B cell (primary cell): ENCODE results near the gene OR6M1. TPM values are rescaled to one million over a fixed set of nuclear protein-coding genes. Genes with fewer than 3 reads are reported as not detected.

Source experiments
- ATAC-seq: fragments of 200-7000 bp; cut with Tn5 transposase; one replicate; pipeline ENCODE4 v1.10.0; 2021; ENCODE audit warnings: low read depth, mild to moderate bottlenecking, moderate number of reproducible peaks, moderate library complexity
- CTCF ChIA-PET: fragments of 350-600 bp; sonication (Branson Sonifier 250); formaldehyde crosslinking; loops from one replicate; lab custom pipeline; 2021; ENCODE audit warnings: antibody characterized with exemption, inconsistent platforms; lab: Charles Lee
- POLR2A ChIA-PET: fragments of 350-600 bp; sonication (Branson Sonifier 250); formaldehyde crosslinking; loops from one replicate; lab custom pipeline; 2021; ENCODE audit warnings: antibody characterized with exemption; lab: Charles Lee
- DNase-seq: peaks from one replicate; pipeline ENCODE4 v3.0.0; 2013
- H2AFZ ChIP-seq: 2 replicates; pipeline ENCODE4 v1.6.1; 2012; ENCODE audit warnings: mild to moderate bottlenecking, low read depth, low read length; ENCODE audit not compliant: insufficient read depth, poor library complexity, severe bottlenecking
- H3K27ac ChIP-seq, 2 donors: 1 replicate in 1 of 2; 2 replicates in 1 of 2; pipeline ENCODE4 v1.5.1; 2012 to 2013; ENCODE audit warnings: low read length in 2 of 2, mild to moderate bottlenecking in 2 of 2, moderate library complexity in 1 of 2
- H3K27me3 ChIP-seq, 4 experiments: fragments of 200-600 bp in 1 of 4; sonication (generic) in 1 of 4; replicated peaks in 1 of 4; 1 replicate in 2 of 4; 2 replicates in 2 of 4; pipeline versions ENCODE4 v1.6.1 to v1.7.0; 2013 to 2016; ENCODE audit warnings: low read length in 3 of 4, mild to moderate bottlenecking in 2 of 4, mixed read lengths in 1 of 4, moderate library complexity in 1 of 4; ENCODE audit not compliant: insufficient read depth in 4 of 4, control insufficient read depth in 3 of 4; ENCODE audit errors: control extremely low read depth in 1 of 4
- H3K36me3 ChIP-seq, 2 experiments: replicated peaks in 1 of 2; 1 replicate in 1 of 2; 2 replicates in 1 of 2; pipeline versions ENCODE4 v1.6.1 to v1.7.1; 2013; ENCODE audit warnings: low read length in 1 of 2; ENCODE audit not compliant: insufficient read depth in 2 of 2, control insufficient read depth in 1 of 2; ENCODE audit errors: control extremely low read depth in 1 of 2, extremely low read depth in 1 of 2
- H3K4me1 ChIP-seq, 2 donors: fragments of 200-600 bp in 1 of 2; sonication (generic) in 1 of 2; 1 replicate in 1 of 2; 2 replicates in 1 of 2; pipeline versions ENCODE4 v1.5.1 to v1.6.1; 2013 to 2017; ENCODE audit warnings: low read length in 2 of 2; ENCODE audit not compliant: control insufficient read depth in 2 of 2, insufficient read depth in 2 of 2
- H3K4me2 ChIP-seq: replicated peaks from 2 replicates; pipeline ENCODE3; 2012; ENCODE audit warnings: mild to moderate bottlenecking, low read depth, low read length; ENCODE audit not compliant: poor library complexity, severe bottlenecking
- H3K4me3 ChIP-seq, 5 experiments: fragments of 200-600 bp in 1 of 5; sonication (generic) in 1 of 5; 1 replicate in 3 of 5; 2 replicates in 2 of 5; pipeline versions ENCODE4 v1.5.1 to v1.7.0; 2011 to 2016; ENCODE audit warnings: low read length in 4 of 5, mild to moderate bottlenecking in 4 of 5, low read depth in 2 of 5, control low read depth in 1 of 5, moderate library complexity in 1 of 5; ENCODE audit not compliant: insufficient read depth in 1 of 5; ENCODE audit errors: control extremely low read depth in 1 of 5, extremely low read depth in 1 of 5
- H3K79me2 ChIP-seq: fragments of 200-600 bp; sonication (generic); one replicate; pipeline ENCODE4 v1.6.0; 2016; ENCODE audit warnings: low read length; ENCODE audit not compliant: control insufficient read depth, insufficient read depth
- H3K9ac ChIP-seq: fragments of 200-600 bp; sonication (generic); 2 replicates; pipeline ENCODE4 v1.6.1; 2017; ENCODE audit warnings: mild to moderate bottlenecking, low read length, moderate library complexity
- H3K9me3 ChIP-seq, 3 donors: one replicate each; pipeline versions ENCODE4 v1.6.1 to v1.7.1; 2013; ENCODE audit warnings: low read length in 2 of 3; ENCODE audit not compliant: control insufficient read depth in 2 of 3, insufficient read depth in 1 of 3; ENCODE audit errors: control extremely low read depth in 1 of 3
- H4K20me1 ChIP-seq: 2 replicates; pipeline ENCODE4 v1.6.0; 2012; ENCODE audit warnings: mild to moderate bottlenecking, low read length; ENCODE audit not compliant: insufficient read depth, control insufficient read depth, poor library complexity, severe bottlenecking
- H3K27ac Mint-ChIP-seq: one replicate; pipeline ENCODE4 v1.8.0; 2021; ENCODE audit warnings: mixed read lengths
- H3K27me3 Mint-ChIP-seq: one replicate; pipeline ENCODE4 v1.8.0; 2021; ENCODE audit warnings: mixed read lengths
- H3K4me1 Mint-ChIP-seq: one replicate; pipeline ENCODE4 v1.8.0; 2021; ENCODE audit warnings: mixed read lengths
- H3K4me3 Mint-ChIP-seq: one replicate; pipeline ENCODE4 v1.8.0; 2021; ENCODE audit warnings: mixed read lengths
- H3K9me3 Mint-ChIP-seq: one replicate; pipeline ENCODE4 v1.8.0; 2022; ENCODE audit warnings: mixed read lengths; ENCODE audit not compliant: insufficient read depth
- EZH2 ChIP-seq: IDR thresholded peaks from 2 replicates; pipeline ENCODE4 v1.6.1; 2012; ENCODE audit warnings: borderline replicate concordance, low read depth, mild to moderate bottlenecking, moderate library complexity, low read length; ENCODE audit not compliant: insufficient read depth, poor library complexity, severe bottlenecking
- WGBS: methylation state at CpG from one replicate; pipeline ENCODE4 v1.1.5; 2013; ENCODE audit warnings: missing lambda C conversion rate; ENCODE audit not compliant: insufficient coverage; 5-methylcytosine and 5-hydroxymethylcytosine counted together
- intact Hi-C: fragments of 100-400 bp; cut with micrococcal nuclease; formaldehyde crosslinking; loops from one replicate; pipeline ENCODE4 v1.10.0; 2022
- polyA plus RNA-seq: library from polyadenylated mRNA; depleted of rRNA; stranded (reverse); fragments of >200 nt; gene quantifications from 2 replicates; pipeline ENCODE4 v1.2.3, GENCODE V29; 2012
- total RNA-seq, 2 donors: library from RNA; stranded (reverse); fragments of 120-200 nt in 1 of 2; gene quantifications; 1 replicate in 1 of 2; 2 replicates in 1 of 2; pipeline versions ENCODE4 v1.2.3 to v1.2.4, GENCODE V29; 2013 to 2022
- TF ChIP-seq, protein P1 (sequence below): fragments of 200-600 bp; IDR thresholded peaks from one replicate; pipeline ENCODE4 v1.8.0; 2022; ENCODE audit warnings: antibody characterized with exemption, mild to moderate bottlenecking

The OR6M1 gene
- total and polyA plus RNA-seq, 2 donors (not counting 1 experiment from before 2014, with no cell fraction given): not detected

GRCh38 chr11:123852321-123852720, 46.2 kb upstream of the OR6M1 start:
- H3K4me1 Mint-ChIP-seq: no peaks in the 10 kb centered on the region
- CTCF ChIA-PET: no interaction called here

DNA sequence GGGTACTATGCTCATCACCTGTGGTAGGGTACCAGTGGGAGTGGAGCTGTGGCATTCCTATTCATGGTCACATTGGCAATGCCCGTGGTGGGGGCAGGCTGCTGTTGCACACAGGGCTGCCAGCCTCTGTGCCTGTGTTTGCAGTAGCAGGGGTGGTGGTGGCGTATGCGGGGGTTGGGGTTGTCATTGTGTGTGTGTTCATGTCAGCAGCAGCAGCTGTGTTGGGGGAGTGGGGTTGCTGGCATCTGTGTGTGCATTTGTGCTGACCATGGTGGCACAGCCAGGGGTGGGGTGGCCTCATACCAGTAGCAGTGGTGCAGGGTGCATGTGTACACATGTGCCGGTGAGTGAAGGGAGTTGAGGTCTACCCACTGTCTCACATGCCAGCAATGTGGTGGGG, 45.0 kb upstream of the OR6M1 start:
- Histone ChIP-seq H3K4me3 (no peak overlapping the region), H3K27me3 (no peaks in the 10 kb centered on the region), H3K79me2 (no peaks in the 10 kb centered on the region), H3K4me1 (no peaks in the 10 kb centered on the region), H3K9me3 (peaks cover 0 to 11% (median 0%) of the 10 kb centered on the region in 3 donors), H3K4me2 (no peak overlapping the region), H4K20me1 (no peaks in the 10 kb centered on the region), H3K27ac (no peak overlapping the region), H3K36me3 (no peaks in the 10 kb centered on the region), H3K9ac (no peak overlapping the region), H2AFZ (no peak overlapping the region)
- ChIA-PET CTCF (no interaction called here), POLR2A (no interaction called here)
- no peaks in the 10 kb centered on the region for H3K9me3 Mint-ChIP-seq
- DNase-seq: no peak
- no peak for ATAC-seq
- H3K27me3 Mint-ChIP-seq: peaks cover 10% of the 10 kb centered on the region
- TF ChIP-seq, protein P1, sequence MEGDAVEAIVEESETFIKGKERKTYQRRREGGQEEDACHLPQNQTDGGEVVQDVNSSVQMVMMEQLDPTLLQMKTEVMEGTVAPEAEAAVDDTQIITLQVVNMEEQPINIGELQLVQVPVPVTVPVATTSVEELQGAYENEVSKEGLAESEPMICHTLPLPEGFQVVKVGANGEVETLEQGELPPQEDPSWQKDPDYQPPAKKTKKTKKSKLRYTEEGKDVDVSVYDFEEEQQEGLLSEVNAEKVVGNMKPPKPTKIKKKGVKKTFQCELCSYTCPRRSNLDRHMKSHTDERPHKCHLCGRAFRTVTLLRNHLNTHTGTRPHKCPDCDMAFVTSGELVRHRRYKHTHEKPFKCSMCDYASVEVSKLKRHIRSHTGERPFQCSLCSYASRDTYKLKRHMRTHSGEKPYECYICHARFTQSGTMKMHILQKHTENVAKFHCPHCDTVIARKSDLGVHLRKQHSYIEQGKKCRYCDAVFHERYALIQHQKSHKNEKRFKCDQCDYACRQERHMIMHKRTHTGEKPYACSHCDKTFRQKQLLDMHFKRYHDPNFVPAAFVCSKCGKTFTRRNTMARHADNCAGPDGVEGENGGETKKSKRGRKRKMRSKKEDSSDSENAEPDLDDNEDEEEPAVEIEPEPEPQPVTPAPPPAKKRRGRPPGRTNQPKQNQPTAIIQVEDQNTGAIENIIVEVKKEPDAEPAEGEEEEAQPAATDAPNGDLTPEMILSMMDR: no peak
- no peak for TF ChIP-seq EZH2
- H3K4me1 Mint-ChIP-seq: no peaks in the 10 kb centered on the region
- H3K4me3 Mint-ChIP-seq: no peak overlapping the region
- intact Hi-C loops: no loop called here
- no peak overlapping the region for H3K27ac Mint-ChIP-seq
- WGBS: 94% methylated on average over 4 of the region's 4 CpGs

More at GRCh38 chr11:123852321-123852720, 46.2 kb upstream of the OR6M1 start:
- no peaks in the 10 kb centered on the region for H3K4me1 ChIP-seq
- intact Hi-C loops: no loop called here
- no peaks in the 10 kb centered on the region for H3K36me3 ChIP-seq
- POLR2A ChIA-PET: no interaction called here
- DNase-seq (no peak), ATAC-seq (no peak)
- no peak overlapping the region for H3K4me3 ChIP-seq
- no peaks in the 10 kb centered on the region for H3K27me3 ChIP-seq
- TF ChIP-seq, protein P1: no peak
- TF ChIP-seq EZH2: no peak
- no peak overlapping the region for H3K4me2 ChIP-seq
- H3K9ac ChIP-seq: no peak overlapping the region
- Mint-ChIP-seq H3K9me3 (peaks cover 3% of the 10 kb centered on the region), H3K4me3 (no peak overlapping the region), H3K27ac (no peak overlapping the region), H3K27me3 (peaks cover 10% of the 10 kb centered on the region)
- peaks cover 0 to 11% (median 0%) of the 10 kb centered on the region in 3 donors for H3K9me3 ChIP-seq
- no peaks in the 10 kb centered on the region for H4K20me1 ChIP-seq
- no peak overlapping the region for H3K27ac ChIP-seq
- no peaks in the 10 kb centered on the region for H3K79me2 ChIP-seq
- no peak overlapping the region for H2AFZ ChIP-seq
